GM23338 (cell line): ENCODE results near the gene DHDDS. TPM values are rescaled to one million over a fixed set of nuclear protein-coding genes. Genes with fewer than 3 reads are reported as not detected.

ENCODE experiments used
- ATAC-seq: fragments of 200-7000 bp; cut with Tn5 transposase; 3 replicates; pipeline ENCODE4 v1.9.1; 2020
- DNase-seq: peaks from one replicate; pipeline ENCODE4 v3.0.0-alpha.2; 2015; ENCODE audit warnings: low spot score
- H2AFZ ChIP-seq: fragments of 200-600 bp; sonication (generic); 2 replicates; pipeline ENCODE4 v1.8.0; 2016; ENCODE audit warnings: antibody characterized with exemption, mild to moderate bottlenecking, moderate library complexity
- H3F3A ChIP-seq: fragments of 200-600 bp; sonication (generic); replicated peaks from 2 replicates; pipeline ENCODE4 v1.8.0; 2017; ENCODE audit warnings: antibody characterized with exemption, mixed run types, low read depth
- H3K27ac ChIP-seq: fragments of 200-600 bp; sonication (generic); 2 replicates; pipeline ENCODE4 v1.6.1; 2016; ENCODE audit warnings: low read depth
- H3K27me3 ChIP-seq: fragments of 200-600 bp; sonication (generic); 2 replicates; pipeline ENCODE4 v1.8.0; 2016; ENCODE audit warnings: mild to moderate bottlenecking, mixed run types, moderate library complexity; ENCODE audit not compliant: insufficient read depth
- H3K36me3 ChIP-seq: fragments of 200-600 bp; sonication (generic); 2 replicates; pipeline ENCODE4 v1.8.0; 2016; ENCODE audit warnings: mild to moderate bottlenecking; ENCODE audit not compliant: insufficient read depth
- H3K4me1 ChIP-seq: fragments of 200-600 bp; sonication (generic); 2 replicates; pipeline ENCODE4 v1.8.0; 2016; ENCODE audit warnings: mild to moderate bottlenecking, moderate library complexity; ENCODE audit not compliant: insufficient read depth
- H3K4me2 ChIP-seq: fragments of 200-600 bp; sonication (generic); 2 replicates; pipeline ENCODE4 v1.7.1; 2017; ENCODE audit warnings: mixed run types
- H3K4me3 ChIP-seq: fragments of 200-600 bp; sonication (generic); 2 replicates; pipeline ENCODE4 v1.6.1; 2016; ENCODE audit warnings: mixed run types
- H3K79me2 ChIP-seq: fragments of 200-600 bp; sonication (generic); replicated peaks from 2 replicates; pipeline ENCODE4 v1.8.0; 2017; ENCODE audit warnings: mild to moderate bottlenecking; ENCODE audit not compliant: insufficient read depth
- H3K9me2 ChIP-seq: fragments of 200-600 bp; sonication (generic); 2 replicates; pipeline ENCODE4 v1.8.0; 2017; ENCODE audit not compliant: insufficient read depth
- H4K20me1 ChIP-seq: fragments of 200-600 bp; sonication (generic); replicated peaks from 2 replicates; pipeline ENCODE4 v1.8.0; 2017; ENCODE audit warnings: mild to moderate bottlenecking; ENCODE audit not compliant: insufficient read depth
- H3K27ac Mint-ChIP-seq: 2 replicates; pipeline ENCODE4 v1.8.0; 2020; ENCODE audit warnings: inconsistent platforms, mild to moderate bottlenecking, moderate library complexity, mixed read lengths
- H3K27me3 Mint-ChIP-seq: 3 replicates; pipeline ENCODE4 v1.8.0; 2022; ENCODE audit warnings: low read depth, mild to moderate bottlenecking, moderate library complexity, mixed read lengths, inconsistent platforms; ENCODE audit not compliant: insufficient read depth, poor library complexity
- H3K36me3 Mint-ChIP-seq: 3 replicates; pipeline ENCODE4 v1.8.0; 2021; ENCODE audit warnings: low read depth, mild to moderate bottlenecking, inconsistent platforms, moderate library complexity, mixed read lengths
- H3K4me1 Mint-ChIP-seq: 3 replicates; pipeline ENCODE4 v1.8.0; 2020; ENCODE audit warnings: mild to moderate bottlenecking, inconsistent platforms, mixed read lengths
- H3K4me3 Mint-ChIP-seq: 3 replicates; pipeline ENCODE4 v1.8.0; 2021; ENCODE audit warnings: moderate library complexity, mild to moderate bottlenecking, inconsistent platforms, mixed read lengths
- H3K9me3 Mint-ChIP-seq: 3 replicates; pipeline ENCODE4 v1.8.0; 2020; ENCODE audit warnings: moderate library complexity, mild to moderate bottlenecking, inconsistent platforms, mixed read lengths
- CREB1 ChIP-seq: fragments of 250-450 bp; sonication (Bioruptor Pico); IDR thresholded peaks from 2 replicates; pipeline ENCODE4 v1.5.0; 2020; ENCODE audit warnings: low read depth, mild to moderate bottlenecking, moderate library complexity
- EZH2 ChIP-seq: fragments of 200-600 bp; sonication (generic); IDR thresholded peaks from one replicate; pipeline ENCODE4 v1.8.0; 2017; ENCODE audit warnings: antibody characterized with exemption, mild to moderate bottlenecking, low read depth; ENCODE audit not compliant: unreplicated experiment
- EZH2phosphoT487 ChIP-seq: fragments of 200-600 bp; sonication (generic); IDR thresholded peaks from one replicate; pipeline ENCODE4 v1.8.1; 2018; ENCODE audit warnings: antibody characterized with exemption; ENCODE audit not compliant: unreplicated experiment
- JUNB ChIP-seq: IDR thresholded peaks from one replicate; pipeline ENCODE4 v1.6.1; 2016; ENCODE audit warnings: antibody characterized with exemption; ENCODE audit not compliant: unreplicated experiment
- NANOG ChIP-seq: IDR thresholded peaks from 2 replicates; pipeline ENCODE4 v1.6.1; 2016; ENCODE audit warnings: antibody characterized with exemption, borderline replicate concordance
- POLR2AphosphoS5 ChIP-seq: IDR thresholded peaks from 2 replicates; pipeline ENCODE4 v1.6.1; 2016; ENCODE audit warnings: antibody characterized with exemption, low read depth
- STAT1 ChIP-seq: IDR thresholded peaks from one replicate; pipeline ENCODE4 v1.6.1; 2016; ENCODE audit warnings: antibody characterized with exemption; ENCODE audit not compliant: unreplicated experiment
- ZNF114 ChIP-seq: fragments of 250-450 bp; sonication (Bioruptor Pico); IDR thresholded peaks from 2 replicates; pipeline ENCODE4 v1.5.0; 2020; ENCODE audit warnings: mild to moderate bottlenecking, moderate library complexity
- ZNF331 ChIP-seq: fragments of 250-450 bp; sonication (Bioruptor Pico); IDR thresholded peaks from 2 replicates; pipeline ENCODE4 v1.5.0; 2020; ENCODE audit warnings: low read depth, mild to moderate bottlenecking, moderate library complexity
- polyA plus RNA-seq: library from polyadenylated mRNA; unstranded; fragments of >200 nt; fragmentation: Nextera tagmentation; extraction: Ambion mirVana; gene quantifications from 2 replicates; pipeline ENCODE4 v1.2.1, GENCODE V29; 2016
- total RNA-seq: library from RNA; depleted of rRNA; stranded (reverse); fragments of >200 nt; shearing (Covaris generic); gene quantifications from 2 replicates; pipeline ENCODE4 v1.2.3, GENCODE V29; 2014
- TF ChIP-seq, protein P1 (sequence below): IDR thresholded peaks from 2 replicates; pipeline ENCODE4 v1.6.1; 2016; ENCODE audit warnings: antibody characterized with exemption
- TF ChIP-seq, protein P2 (sequence below): IDR thresholded peaks from one replicate; pipeline ENCODE4 v1.6.1; 2018; ENCODE audit warnings: antibody characterized with exemption; ENCODE audit not compliant: unreplicated experiment
- TF ChIP-seq, protein P3 (sequence below), 2 experiments: fragments of 200-600 bp in 1 of 2; sonication (generic) in 1 of 2; conservative IDR thresholded peaks; 2 replicates each; pipeline versions ENCODE4 v1.5.1 to v1.6.1; 2016 to 2017; ENCODE audit warnings: antibody characterized with exemption in 2 of 2, low read depth in 2 of 2, mild to moderate bottlenecking in 2 of 2, moderate library complexity in 1 of 2
- TF ChIP-seq, protein P4 (sequence below): fragments of 250-450 bp; sonication (Bioruptor Pico); IDR thresholded peaks from 2 replicates; pipeline ENCODE4 v1.5.0; 2020; ENCODE audit warnings: mild to moderate bottlenecking, moderate library complexity

The DHDDS gene
- total and polyA plus RNA-seq, 2 experiments from 2014 or later, result 32.6 to 49.5 TPM

DNA sequence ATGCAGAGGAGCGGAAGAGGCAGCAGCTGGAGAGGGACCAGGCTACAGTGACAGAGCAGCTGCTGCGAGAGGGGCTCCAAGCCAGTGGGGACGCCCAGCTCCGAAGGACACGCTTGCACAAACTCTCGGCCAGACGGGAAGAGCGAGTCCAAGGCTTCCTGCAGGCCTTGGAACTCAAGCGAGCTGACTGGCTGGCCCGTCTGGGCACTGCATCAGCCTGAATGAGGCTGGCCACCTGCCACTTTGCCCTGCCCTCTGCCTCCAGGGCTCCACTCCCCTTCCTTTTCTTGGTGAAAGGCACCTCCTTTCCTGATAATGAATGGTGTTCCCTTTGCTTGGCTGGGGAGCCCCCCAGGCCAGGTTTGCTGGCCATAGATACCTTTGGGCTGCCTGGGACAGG is 36.8 kb downstream of the DHDDS start:
- no peak for DNase-seq
- Histone ChIP-seq H3K36me3 (peaks cover 19% of the 10 kb centered on the region), H3K27me3 (peaks cover 9% of the 10 kb centered on the region; the same call in 1 of the 2 replicates), H3K9me2 (no peaks in the 10 kb centered on the region), H4K20me1 (peaks cover 14% of the 10 kb centered on the region), H2AFZ (no peak overlapping the region), H3K27ac (no peak overlapping the region), H3K4me2 (no peak overlapping the region), H3K4me1 (peaks cover 19% of the 10 kb centered on the region), H3K79me2 (peaks cover 9% of the 10 kb centered on the region), H3F3A (peaks cover 30% of the 10 kb centered on the region), H3K4me3 (no peak overlapping the region)
- no peak overlapping the region for H3K27ac Mint-ChIP-seq
- H3K27me3 Mint-ChIP-seq, result peaks cover 33% of the 10 kb centered on the region
- ATAC-seq, result no peak
- H3K4me3 Mint-ChIP-seq, result no peak overlapping the region
- H3K36me3 Mint-ChIP-seq, result peaks cover 42% of the 10 kb centered on the region
- TF ChIP-seq ZNF331 (CRISPR knock-in tag) (no peak), EZH2 (no peak), STAT1 (no peak), CREB1 (CRISPR knock-in tag) (no peak), EZH2phosphoT487 (no peak), POLR2AphosphoS5 (no peak), NANOG (no peak), JUNB (no peak), ZNF114 (CRISPR knock-in tag) (no peak)
- TF ChIP-seq, protein P1, sequence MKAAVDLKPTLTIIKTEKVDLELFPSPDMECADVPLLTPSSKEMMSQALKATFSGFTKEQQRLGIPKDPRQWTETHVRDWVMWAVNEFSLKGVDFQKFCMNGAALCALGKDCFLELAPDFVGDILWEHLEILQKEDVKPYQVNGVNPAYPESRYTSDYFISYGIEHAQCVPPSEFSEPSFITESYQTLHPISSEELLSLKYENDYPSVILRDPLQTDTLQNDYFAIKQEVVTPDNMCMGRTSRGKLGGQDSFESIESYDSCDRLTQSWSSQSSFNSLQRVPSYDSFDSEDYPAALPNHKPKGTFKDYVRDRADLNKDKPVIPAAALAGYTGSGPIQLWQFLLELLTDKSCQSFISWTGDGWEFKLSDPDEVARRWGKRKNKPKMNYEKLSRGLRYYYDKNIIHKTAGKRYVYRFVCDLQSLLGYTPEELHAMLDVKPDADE, result no peak
- TF ChIP-seq, protein P2, sequence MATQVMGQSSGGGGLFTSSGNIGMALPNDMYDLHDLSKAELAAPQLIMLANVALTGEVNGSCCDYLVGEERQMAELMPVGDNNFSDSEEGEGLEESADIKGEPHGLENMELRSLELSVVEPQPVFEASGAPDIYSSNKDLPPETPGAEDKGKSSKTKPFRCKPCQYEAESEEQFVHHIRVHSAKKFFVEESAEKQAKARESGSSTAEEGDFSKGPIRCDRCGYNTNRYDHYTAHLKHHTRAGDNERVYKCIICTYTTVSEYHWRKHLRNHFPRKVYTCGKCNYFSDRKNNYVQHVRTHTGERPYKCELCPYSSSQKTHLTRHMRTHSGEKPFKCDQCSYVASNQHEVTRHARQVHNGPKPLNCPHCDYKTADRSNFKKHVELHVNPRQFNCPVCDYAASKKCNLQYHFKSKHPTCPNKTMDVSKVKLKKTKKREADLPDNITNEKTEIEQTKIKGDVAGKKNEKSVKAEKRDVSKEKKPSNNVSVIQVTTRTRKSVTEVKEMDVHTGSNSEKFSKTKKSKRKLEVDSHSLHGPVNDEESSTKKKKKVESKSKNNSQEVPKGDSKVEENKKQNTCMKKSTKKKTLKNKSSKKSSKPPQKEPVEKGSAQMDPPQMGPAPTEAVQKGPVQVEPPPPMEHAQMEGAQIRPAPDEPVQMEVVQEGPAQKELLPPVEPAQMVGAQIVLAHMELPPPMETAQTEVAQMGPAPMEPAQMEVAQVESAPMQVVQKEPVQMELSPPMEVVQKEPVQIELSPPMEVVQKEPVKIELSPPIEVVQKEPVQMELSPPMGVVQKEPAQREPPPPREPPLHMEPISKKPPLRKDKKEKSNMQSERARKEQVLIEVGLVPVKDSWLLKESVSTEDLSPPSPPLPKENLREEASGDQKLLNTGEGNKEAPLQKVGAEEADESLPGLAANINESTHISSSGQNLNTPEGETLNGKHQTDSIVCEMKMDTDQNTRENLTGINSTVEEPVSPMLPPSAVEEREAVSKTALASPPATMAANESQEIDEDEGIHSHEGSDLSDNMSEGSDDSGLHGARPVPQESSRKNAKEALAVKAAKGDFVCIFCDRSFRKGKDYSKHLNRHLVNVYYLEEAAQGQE, result no peak
- TF ChIP-seq, protein P3, sequence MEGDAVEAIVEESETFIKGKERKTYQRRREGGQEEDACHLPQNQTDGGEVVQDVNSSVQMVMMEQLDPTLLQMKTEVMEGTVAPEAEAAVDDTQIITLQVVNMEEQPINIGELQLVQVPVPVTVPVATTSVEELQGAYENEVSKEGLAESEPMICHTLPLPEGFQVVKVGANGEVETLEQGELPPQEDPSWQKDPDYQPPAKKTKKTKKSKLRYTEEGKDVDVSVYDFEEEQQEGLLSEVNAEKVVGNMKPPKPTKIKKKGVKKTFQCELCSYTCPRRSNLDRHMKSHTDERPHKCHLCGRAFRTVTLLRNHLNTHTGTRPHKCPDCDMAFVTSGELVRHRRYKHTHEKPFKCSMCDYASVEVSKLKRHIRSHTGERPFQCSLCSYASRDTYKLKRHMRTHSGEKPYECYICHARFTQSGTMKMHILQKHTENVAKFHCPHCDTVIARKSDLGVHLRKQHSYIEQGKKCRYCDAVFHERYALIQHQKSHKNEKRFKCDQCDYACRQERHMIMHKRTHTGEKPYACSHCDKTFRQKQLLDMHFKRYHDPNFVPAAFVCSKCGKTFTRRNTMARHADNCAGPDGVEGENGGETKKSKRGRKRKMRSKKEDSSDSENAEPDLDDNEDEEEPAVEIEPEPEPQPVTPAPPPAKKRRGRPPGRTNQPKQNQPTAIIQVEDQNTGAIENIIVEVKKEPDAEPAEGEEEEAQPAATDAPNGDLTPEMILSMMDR (conservative IDR thresholded peaks at IDR 0.05; ENCODE audit: low read depth in 2 of 2), result no peak
- TF ChIP-seq, protein P4, sequence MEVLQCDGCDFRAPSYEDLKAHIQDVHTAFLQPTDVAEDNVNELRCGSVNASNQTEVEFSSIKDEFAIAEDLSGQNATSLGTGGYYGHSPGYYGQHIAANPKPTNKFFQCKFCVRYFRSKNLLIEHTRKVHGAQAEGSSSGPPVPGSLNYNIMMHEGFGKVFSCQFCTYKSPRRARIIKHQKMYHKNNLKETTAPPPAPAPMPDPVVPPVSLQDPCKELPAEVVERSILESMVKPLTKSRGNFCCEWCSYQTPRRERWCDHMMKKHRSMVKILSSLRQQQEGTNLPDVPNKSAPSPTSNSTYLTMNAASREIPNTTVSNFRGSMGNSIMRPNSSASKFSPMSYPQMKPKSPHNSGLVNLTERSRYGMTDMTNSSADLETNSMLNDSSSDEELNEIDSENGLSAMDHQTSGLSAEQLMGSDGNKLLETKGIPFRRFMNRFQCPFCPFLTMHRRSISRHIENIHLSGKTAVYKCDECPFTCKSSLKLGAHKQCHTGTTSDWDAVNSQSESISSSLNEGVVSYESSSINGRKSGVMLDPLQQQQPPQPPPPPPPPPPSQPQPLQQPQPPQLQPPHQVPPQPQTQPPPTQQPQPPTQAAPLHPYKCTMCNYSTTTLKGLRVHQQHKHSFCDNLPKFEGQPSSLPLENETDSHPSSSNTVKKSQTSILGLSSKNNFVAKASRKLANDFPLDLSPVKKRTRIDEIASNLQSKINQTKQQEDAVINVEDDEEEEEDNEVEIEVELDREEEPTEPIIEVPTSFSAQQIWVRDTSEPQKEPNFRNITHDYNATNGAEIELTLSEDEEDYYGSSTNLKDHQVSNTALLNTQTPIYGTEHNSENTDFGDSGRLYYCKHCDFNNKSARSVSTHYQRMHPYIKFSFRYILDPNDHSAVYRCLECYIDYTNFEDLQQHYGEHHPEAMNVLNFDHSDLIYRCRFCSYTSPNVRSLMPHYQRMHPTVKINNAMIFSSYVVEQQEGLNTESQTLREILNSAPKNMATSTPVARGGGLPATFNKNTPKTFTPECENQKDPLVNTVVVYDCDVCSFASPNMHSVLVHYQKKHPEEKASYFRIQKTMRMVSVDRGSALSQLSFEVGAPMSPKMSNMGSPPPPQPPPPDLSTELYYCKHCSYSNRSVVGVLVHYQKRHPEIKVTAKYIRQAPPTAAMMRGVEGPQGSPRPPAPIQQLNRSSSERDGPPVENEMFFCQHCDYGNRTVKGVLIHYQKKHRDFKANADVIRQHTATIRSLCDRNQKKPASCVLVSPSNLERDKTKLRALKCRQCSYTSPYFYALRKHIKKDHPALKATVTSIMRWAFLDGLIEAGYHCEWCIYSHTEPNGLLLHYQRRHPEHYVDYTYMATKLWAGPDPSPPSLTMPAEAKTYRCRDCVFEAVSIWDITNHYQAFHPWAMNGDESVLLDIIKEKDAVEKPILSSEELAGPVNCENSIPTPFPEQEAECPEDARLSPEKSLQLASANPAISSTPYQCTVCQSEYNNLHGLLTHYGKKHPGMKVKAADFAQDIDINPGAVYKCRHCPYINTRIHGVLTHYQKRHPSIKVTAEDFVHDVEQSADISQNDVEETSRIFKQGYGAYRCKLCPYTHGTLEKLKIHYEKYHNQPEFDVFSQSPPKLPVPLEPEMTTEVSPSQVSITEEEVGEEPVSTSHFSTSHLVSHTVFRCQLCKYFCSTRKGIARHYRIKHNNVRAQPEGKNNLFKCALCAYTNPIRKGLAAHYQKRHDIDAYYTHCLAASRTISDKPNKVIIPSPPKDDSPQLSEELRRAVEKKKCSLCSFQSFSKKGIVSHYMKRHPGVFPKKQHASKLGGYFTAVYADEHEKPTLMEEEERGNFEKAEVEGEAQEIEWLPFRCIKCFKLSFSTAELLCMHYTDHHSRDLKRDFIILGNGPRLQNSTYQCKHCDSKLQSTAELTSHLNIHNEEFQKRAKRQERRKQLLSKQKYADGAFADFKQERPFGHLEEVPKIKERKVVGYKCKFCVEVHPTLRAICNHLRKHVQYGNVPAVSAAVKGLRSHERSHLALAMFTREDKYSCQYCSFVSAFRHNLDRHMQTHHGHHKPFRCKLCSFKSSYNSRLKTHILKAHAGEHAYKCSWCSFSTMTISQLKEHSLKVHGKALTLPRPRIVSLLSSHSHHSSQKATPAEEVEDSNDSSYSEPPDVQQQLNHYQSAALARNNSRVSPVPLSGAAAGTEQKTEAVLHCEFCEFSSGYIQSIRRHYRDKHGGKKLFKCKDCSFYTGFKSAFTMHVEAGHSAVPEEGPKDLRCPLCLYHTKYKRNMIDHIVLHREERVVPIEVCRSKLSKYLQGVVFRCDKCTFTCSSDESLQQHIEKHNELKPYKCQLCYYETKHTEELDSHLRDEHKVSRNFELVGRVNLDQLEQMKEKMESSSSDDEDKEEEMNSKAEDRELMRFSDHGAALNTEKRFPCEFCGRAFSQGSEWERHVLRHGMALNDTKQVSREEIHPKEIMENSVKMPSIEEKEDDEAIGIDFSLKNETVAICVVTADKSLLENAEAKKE (CRISPR knock-in tag), result no peak
- peaks cover 27% of the 10 kb centered on the region for H3K4me1 Mint-ChIP-seq
- peaks cover 3% of the 10 kb centered on the region; the same call in 1 of the 3 replicates for H3K9me3 Mint-ChIP-seq
